ENCODE data around the gene SHANK2.

GRCh38 chr11:71204294-71204693 lies 48.1 kb downstream of the SHANK2 start:
- TF ChIP-seq, protein P1, sequence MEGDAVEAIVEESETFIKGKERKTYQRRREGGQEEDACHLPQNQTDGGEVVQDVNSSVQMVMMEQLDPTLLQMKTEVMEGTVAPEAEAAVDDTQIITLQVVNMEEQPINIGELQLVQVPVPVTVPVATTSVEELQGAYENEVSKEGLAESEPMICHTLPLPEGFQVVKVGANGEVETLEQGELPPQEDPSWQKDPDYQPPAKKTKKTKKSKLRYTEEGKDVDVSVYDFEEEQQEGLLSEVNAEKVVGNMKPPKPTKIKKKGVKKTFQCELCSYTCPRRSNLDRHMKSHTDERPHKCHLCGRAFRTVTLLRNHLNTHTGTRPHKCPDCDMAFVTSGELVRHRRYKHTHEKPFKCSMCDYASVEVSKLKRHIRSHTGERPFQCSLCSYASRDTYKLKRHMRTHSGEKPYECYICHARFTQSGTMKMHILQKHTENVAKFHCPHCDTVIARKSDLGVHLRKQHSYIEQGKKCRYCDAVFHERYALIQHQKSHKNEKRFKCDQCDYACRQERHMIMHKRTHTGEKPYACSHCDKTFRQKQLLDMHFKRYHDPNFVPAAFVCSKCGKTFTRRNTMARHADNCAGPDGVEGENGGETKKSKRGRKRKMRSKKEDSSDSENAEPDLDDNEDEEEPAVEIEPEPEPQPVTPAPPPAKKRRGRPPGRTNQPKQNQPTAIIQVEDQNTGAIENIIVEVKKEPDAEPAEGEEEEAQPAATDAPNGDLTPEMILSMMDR (IDR thresholded peaks at IDR 0.05; ENCODE audit: low read length) = no peak
- TF ChIP-seq EZH2 (IDR thresholded peaks at IDR 0.05; ENCODE audit: borderline replicate concordance, low read length) = no peak

All from OCI-LY1 (cell line).